GM19023 (cell line): ENCODE measurements around the gene RIMKLB.
"Not testable (repeated sequence)": the region's sequence is repeated elsewhere in the genome, so short reads cannot be mapped to it uniquely, and the experiment has no call there.

Experiments used
- ATAC-seq: cut with Tn5 transposase; IDR thresholded peaks from one replicate; pipeline ENCODE4 v1.9.1; 2021; ENCODE audit warnings: mild to moderate bottlenecking, moderate library complexity; ENCODE audit not compliant: unreplicated experiment

The RIMKLB gene

GRCh38 chr12:8813572-8814357, 116.0 kb downstream of the RIMKLB start:
- ATAC-seq, result no peak

DNA sequence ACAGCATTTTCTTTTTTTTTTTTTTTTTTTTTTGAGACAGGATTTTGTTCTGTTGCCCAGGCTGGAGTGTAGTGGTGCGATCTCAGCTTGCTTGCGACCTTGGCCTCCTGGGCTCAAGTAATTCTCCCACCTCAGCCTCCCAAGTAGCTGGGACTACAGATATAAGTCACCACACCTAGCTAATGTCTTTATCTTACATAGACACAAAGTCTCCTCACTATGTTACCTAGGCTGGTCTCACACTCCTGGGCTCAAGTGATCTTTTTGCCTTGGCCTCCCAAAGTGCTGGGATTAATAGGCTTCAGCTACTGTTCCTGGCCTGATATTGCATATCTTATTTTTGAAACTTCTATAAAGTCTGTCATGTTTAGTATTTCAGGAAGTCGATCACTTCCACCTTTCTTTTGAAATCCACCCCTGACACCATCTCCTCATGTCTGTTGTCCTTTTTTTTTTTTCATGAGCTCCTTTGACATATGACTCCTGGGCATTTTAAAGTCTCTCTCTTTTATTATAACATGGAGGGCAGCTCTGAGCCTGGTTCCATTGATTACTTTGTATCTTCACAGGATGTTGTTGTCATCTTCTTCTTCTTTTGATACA, 118.8 kb downstream of the RIMKLB start:
- no peak for ATAC-seq

GRCh38 chr12:8817856-8818255, 120.1 kb downstream of the RIMKLB start:
- ATAC-seq, result no peak

- ATAC-seq, result no peak
Observed at GRCh38 chr12:8818526-8818925, 120.7 kb downstream of the RIMKLB start.

GRCh38 chr12:8819666-8819980, 121.8 kb downstream of the RIMKLB start:
- ATAC-seq, result no peak

GRCh38 chr12:8820676-8821407, 123.1 kb downstream of the RIMKLB start:
- not testable (repeated sequence) for ATAC-seq

- ATAC-seq, result no peak
Observed at GRCh38 chr12:8821591-8821990, 123.8 kb downstream of the RIMKLB start.

- no peak for ATAC-seq
Observed at GRCh38 chr12:8822298-8822697, 124.5 kb downstream of the RIMKLB start, which contains the start of gene A2ML1. A2ML1 (plus strand) TSS chr12:8822621; CDS start chr12:8822652, 31 bp downstream.

DNA sequence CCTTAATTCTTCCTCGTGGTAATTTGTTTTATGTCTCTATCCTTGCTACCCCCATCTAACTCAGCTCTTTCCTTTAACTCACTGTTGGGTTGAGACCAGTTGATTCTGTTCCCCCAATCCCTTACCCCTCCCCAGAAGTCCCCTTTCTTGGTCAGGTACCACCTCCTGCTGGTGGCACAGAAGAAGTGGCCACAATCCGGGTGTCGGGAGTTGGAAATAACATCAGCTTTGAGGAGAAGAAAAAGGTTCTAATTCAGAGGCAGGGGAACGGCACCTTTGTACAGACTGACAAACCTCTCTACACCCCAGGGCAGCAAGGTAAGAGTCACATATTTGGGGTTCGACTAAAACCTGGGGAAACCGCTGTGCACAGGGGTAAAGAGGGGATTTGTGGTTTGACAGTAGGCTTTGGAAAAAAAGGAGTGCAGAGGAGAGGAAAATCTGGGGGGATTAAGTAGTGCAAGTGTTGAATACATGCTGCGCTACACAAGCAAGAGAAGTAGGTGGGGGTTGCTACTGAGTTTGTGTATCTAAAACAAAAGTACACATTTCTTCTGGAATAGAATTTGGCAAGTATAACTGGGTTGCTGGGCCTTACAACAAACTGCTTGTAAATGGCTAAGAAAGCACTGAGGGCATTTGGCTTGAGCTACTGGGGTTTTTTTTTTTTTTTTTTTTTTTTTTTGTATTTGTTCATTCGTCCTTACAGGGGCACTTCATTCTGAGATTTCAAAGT, 125.9 kb downstream of the RIMKLB start:
- no peak for ATAC-seq

DNA sequence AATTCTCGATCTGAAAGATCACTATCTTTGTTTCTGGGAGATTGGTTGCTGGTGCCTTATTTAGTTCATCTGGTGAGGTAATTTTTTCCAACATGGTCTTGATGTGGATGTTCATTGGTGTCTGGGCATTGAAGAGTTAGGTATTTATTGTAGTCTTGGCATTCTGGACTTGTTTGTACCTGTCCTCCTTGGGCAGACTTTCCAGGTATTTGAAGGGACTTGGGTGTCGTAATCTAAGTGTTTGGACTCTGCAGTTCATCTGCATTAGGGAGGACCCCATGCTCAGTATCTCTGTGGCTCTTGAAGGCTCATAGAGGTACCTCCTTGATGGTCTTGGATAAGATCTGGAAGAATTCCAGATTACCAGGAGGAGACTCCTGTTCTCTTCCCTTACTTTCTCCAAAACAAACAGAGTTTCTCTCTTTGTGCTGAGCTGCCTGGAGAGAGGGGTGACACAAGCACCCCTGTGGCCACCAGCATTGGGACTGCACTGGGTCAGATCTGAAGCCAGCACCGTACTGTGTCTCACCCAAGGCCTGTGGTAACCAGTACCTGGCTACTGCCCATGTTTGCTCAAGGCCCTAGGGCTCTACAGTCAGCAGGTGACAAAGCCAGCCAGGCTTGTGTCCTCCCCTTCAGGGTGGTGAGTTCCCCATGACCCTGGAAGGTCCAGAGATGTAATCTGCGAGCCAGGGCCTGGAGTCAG, 129.9 kb downstream of the RIMKLB start:
- no peak for ATAC-seq

DNA sequence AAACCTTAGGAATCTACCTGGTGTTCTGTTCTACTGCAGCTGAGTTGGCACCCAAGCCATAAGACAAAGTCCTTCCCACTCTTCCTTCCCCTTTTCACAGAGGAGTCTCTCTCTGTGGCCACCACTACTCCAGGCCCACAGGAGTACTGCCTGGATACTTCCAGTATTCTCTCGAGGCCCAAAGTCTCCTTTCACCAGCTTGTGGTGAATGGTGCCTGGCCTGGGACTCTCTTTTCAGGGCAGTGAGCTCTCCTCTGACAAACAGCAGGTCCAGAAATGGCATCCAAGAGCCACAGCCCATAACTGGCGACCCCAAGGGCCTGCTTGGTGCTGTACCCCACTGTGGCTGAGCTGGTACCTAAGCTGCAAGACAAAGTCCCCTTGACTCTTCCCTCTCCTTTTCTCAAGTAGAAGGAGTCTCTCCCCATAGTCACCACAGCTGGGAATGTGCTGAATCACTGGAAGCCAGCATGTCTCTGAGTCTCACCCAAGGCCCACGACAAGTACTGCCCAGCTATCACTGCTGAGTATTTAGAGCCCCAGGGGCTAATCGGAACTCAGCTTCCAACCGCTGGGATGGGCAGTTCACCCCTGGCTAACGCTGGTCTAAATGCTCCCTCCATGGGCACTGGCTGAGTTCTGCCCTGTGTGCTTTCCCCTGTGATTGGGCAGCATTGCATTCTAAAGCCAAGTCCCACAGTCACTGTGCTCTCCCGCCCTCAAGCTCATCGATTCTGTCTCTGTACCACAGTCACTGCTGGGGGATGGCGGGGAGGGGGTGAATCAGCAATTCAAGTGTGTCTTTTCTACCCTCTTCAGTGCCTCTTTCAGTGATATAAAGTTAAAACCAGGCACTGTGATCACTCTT, 130.7 kb downstream of the RIMKLB start:
- ATAC-seq, result no peak

DNA sequence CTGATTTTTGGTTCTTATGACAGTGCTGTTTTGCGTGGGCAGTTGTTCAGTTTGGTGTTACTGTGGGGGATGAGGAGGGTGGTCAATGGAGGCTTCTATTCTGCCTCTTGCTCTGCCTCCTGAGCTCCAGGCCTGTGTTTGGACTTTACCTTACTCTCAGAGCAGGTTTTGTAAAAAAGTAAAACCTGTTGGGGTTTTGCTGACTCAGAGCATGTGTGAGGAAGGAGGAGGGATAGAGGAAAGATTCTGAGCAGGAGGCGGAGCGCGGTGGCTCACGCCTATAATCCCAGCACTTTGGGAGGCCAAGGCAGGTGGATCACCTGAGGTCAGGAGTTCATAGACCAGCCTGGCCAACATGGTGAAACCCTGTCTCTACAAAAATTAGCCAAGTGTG, 131.3 kb downstream of the RIMKLB start:
- ATAC-seq, result no peak

- no peak for ATAC-seq
Observed at GRCh38 chr12:8829621-8830020, 131.8 kb downstream of the RIMKLB start.

DNA sequence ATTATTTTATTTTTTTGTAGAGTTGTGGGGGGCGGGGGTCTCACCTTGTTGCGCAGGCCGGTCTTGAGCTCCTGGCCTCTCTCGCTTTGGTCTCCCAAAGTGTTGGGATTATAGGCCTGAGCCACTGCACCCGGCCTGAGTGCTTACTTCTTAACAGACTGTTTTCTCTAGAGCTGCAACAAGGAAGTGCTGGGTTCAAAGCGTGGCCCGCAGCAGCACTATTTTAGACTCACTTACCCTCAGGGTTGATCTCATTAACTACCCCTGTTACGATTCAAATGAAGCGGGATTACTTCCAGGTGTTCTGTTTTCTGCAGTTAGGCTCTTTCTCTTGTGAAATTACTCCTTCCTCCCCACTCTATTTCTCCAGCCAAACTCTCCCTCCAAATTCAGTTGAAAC, 133.3 kb downstream of the RIMKLB start:
- ATAC-seq, result no peak

DNA sequence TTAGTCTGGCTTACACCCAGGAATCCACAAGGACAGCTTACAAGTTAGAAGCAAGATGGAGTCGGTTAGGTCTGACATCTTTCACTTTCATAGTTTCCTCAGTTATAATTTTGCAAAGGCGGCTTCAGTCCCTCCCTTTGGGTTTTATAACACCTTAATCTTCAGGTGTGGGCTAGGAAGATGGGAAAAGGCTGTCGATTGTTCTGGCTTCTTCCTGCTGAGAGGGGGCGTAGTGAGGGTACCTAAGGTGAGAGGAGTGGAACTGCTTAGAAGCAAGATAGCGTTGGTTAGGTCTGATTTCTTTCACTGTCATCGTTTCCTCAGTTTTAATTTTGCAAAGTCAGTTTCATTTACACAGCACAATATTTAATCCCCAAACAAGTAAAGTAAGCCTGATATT, 134.7 kb downstream of the RIMKLB start:
- no peak for ATAC-seq
